ENCODE measurements around the gene RNF144B.

The RNF144B gene

DNA sequence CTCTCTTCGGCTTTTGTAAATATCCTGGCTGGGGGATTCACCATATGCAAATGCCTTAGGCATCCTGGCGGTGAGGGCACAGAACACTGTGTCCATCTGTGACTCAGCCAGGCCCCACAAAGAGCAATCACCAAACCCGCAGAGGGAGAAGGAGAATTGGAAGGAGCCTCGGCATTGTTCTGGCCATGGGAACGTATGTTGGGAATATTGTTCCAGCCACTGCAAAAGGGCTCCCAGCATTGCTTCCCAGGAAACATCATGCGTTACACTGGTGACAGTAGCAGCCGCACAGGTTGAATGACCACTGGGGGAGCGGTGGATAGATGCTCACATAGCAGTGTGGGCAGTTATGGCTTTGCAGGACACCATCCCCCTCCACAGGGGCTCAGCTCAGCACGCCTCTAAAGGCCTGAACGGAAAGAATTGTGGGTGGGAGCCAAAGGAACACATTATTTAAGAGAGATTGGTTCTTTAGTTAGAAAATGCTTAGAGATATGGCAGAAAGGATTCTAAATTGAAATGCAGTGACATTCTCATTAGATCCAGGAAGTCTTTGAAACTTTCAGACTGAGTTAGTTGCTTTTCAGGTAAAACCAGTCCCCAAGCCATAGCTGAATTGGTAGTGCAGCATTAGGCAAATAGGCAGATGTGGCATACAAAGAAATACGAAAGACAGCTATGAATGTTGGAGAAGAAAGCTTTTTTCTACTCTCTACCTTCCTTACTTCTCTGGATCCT is 104.3 kb downstream of the RNF144B start:
- DNase-seq, result no peak

GRCh38 chr6:18492972-18493371 is 105.8 kb downstream of the RNF144B start:
- DNase-seq, result no peak

GRCh38 chr6:18493382-18493891 is 106.3 kb downstream of the RNF144B start:
- no peak for DNase-seq

DNA sequence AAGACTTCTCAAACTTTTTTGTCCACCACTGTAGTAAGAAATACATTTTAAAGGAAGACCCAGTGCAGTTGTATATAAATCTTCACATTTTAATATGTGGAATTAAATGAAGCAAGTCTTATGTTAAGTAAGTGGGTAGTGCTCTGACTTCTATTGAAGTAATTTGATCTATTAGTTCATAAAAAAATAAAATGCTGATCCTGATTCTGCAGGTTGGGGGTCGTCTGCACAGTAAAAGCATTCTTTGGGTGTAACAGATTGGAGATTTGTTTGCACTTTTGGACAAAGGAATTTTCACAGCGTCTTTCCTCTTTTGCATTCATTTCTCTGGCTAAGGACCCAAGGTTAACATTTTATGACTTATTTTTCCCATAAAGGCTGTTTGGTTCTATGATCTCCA is 106.8 kb downstream of the RNF144B start:
- no peak for DNase-seq

DNA sequence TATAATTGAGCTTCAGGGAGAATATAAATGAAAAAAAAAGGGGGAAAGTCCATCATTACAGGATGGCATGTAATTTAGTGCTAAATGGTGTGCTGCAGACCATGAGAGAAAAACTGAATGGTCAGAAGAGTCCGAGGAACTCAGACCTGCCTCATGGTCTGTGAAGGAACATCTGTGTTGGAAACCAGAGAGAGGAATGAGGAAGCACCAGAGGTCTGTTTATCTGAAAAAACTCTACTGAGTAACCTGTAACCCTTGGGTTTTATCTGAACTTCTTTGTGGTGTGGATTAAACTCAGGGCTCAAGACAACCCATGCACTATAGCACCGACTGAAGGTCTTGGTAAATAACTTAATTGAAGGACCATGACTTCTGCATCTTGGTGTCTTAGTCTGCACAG is 108.1 kb downstream of the RNF144B start:
- DNase-seq, result no peak

DNA sequence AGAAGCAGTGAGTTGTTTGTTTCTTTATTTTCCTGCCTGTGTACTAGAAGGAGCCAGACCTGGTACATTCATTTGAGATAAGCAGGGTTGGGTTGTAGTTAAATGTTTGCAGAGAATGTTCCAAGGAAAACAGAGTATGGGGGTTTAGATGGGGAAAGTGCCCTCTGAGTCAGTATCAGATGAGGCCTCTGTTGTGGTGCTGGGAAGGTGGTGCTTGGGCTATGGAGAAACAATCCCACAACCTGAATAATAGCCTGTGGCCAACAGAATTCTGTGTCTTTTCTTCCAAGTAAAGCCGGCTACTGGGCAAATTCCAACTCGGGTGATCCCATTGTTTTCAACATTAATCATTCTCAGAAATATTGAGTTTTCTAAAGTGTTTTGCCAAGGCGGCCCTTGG is 109.3 kb downstream of the RNF144B start:
- DNase-seq, result no peak

DNA sequence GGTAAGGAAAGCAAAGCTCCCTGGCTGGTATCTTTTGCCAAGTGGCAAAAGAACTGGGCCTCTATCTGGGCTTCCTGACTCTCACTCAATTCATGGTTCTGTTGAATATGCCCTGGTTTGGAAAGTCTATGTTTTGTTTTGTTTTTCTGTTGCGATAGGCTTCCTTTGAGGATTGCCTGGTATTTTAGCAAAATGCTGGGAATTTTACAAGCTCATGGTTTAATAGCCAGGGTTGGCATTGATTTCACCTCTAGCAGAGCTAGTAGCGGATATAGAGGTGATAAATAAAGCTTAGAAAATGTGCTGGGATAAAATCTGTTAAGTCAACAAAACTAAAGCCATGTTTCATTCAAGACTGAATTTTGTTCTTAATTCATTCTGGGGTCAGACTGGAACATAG is 109.9 kb downstream of the RNF144B start:
- DNase-seq, result no peak

DNA sequence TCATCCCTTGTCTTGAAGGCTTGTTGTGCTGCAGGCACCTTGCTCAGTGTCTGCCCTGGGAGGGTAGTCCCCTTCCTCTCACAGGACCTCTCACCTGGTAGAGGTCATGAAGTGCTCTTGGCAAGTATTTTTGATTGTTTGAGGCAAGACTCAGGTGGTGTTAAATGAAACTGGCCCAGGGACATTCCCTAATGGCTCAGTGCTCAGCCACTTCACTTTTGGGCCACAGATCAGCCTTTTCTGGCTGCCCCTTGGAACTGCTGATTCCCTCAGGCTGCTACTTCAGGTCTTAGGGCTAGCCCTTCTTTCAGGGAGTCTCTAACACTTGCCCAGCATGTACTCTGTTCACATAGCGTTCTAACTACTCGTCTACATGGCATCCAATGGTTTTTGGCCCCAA is 111.3 kb downstream of the RNF144B start:
- no peak for DNase-seq

DNA sequence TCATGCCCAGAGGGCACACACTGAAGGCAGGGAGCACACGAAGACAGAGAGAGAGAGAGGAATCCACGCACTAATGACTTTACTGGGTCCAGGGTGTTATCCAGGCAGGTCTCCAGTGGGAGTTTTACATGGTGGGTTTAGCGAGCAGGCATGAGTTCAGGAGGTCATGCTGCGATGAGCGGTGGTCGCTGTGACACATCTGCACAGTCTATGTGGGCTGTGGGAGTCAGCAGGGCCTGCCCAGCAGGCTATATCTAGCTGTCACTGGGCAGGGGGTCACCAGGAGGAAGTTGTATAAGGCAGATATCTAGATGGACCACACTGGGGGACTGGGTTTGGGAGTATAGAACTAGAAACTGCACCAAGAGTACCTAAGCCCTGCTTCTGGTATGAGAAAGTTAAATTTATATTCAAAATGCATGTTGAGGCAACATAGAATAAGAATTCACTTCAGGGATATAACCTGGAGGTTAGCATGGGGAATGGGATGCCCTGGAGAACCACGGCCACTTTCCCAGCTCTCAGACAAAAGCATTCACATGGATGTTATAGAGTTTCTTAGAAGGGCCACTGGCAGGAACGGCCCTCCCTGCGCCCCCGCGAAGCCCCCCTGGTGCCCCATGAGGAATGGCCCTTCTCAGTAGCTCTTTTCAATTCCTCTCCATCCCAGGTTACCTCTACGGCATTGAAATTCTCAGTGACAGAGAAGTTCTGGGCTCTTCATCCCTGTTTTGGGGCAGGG is 113.9 kb downstream of the RNF144B start:
- no peak for DNase-seq

GRCh38 chr6:18501663-18502013 is 114.5 kb downstream of the RNF144B start:
- no peak for DNase-seq

DNA sequence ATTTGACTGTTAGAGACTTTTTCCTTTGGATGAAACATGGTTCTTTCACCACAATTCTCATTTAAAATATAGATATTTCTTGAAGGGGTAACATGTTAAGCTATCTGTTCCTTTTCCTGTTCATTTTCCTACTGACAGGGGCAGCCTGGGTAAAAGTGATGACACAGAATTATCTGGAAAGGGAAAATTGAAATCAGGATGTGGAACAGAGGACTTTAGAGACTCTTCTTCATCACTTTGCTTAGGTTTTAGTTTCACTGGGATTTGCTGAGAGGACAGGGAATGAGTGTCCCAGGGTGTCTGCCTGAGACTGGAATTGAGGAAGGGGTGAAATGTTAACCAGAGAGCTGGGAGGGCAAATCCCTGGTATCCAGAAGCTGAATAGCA is 116.0 kb downstream of the RNF144B start:
- DNase-seq, result no peak

GRCh38 chr6:18503593-18504231 is 116.6 kb downstream of the RNF144B start:
- peak; percentile 15 for DNase-seq

DNA sequence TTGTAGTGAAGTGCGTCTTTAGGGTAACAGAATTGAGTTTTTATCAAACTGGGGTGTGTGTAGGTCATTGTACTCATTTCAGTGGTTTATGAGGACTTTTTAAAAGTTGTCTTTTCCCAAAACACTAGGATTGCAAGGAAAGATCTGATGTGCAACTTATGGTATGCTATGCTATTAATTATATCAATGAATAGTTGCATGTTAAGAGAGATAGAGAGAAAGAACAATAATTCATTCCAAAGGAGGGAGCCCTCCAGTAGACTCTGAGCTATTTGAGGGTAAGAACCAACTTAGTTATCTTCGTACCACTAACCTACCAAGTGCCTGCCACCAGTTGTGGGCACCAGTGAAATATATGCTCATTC is 117.1 kb downstream of the RNF144B start:
- no peak for DNase-seq

DNA sequence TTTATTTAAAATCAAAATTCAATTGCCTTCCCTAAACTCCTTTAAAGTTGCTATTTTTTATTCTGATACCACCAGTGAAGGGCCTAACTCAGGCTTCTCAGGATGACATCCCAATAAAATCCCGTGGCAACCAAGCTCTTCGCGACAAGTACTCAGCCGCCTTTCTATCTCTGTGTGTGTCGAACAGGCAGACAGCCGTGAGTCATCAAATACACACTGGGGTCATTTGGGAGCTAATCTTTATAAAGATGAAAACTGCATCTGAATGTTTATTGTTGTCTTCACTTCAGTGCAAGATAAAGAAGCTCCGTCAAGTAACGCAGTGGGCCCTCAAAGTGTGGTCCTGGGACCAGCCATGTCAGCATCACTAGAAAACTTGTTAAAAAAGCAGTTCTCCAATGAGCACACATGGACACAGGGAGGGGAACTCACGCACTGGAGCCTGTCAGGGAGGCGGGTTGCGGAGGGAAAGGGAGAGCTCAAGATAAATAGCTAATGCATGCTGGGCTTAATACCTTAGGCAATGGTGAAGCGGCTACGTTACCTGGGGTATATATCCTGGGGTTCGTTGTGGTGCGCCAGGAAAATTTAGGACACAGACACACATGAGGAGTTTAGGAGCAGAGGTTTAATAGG is 119.3 kb downstream of the RNF144B start:
- DNase-seq, result no peak

GRCh38 chr6:18507018-18507415 is 119.9 kb downstream of the RNF144B start:
- DNase-seq, result no peak

DNA sequence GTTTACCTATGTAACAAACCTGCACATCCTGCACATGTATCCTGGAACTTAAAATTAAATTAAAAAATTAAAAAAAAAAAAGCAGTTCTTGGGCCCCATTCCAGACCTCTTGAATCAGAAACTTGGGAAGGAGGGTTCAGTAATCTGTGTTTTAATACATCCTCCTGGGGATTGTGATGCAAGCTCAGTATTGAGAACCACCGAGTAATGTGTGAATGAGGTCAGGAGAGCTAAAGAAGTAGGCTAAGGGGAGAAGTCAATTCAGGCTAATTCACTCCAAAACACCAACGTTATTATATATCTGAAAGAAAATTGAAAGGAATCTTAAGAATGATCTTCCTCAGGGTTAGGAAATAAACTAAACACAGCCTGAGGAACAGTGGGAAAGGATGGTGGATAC is 120.4 kb downstream of the RNF144B start:
- no peak for DNase-seq

GRCh38 chr6:18509871-18510643 is 122.9 kb downstream of the RNF144B start:
- DNase-seq, result no peak

GRCh38 chr6:18510644-18511033 is 123.5 kb downstream of the RNF144B start:
- no peak for DNase-seq

- no peak for DNase-seq
These were observed 124.1 kb downstream of the RNF144B start for GRCh38 chr6:18511211-18511610.

GRCh38 chr6:18513253-18513798 is 126.2 kb downstream of the RNF144B start:
- no peak for DNase-seq

GRCh38 chr6:18514180-18514579 is 127.0 kb downstream of the RNF144B start:
- no peak for DNase-seq

GRCh38 chr6:18515767-18516166 is 128.6 kb downstream of the RNF144B start:
- DNase-seq, result no peak
